Kidney (tissue), 14 donors: ENCODE data around the gene TMEM190. TPM values are rescaled to one million over a fixed set of nuclear protein-coding genes. Genes with fewer than 3 reads are reported as not detected.

Source experiments
- DNase-seq, 5 donors: peaks; one replicate each; pipeline ENCODE4 v3.0.0-alpha.2; 2013 to 2020
- FAIRE-seq: peaks from 2 replicates; lab custom pipeline; 2012; peaks lifted over from hg19 to GRCh38; lab: Jason Lieb, UNC
- H3K27ac ChIP-seq, 2 donors: one replicate each; pipeline ENCODE4 v1.7.0; 2013; ENCODE audit warnings: low read depth in 2 of 2, low read length in 2 of 2, inconsistent platforms in 1 of 2
- H3K27me3 ChIP-seq: one replicate; pipeline ENCODE4 v1.7.1; 2013; ENCODE audit warnings: low read length, inconsistent platforms; ENCODE audit not compliant: control insufficient read depth, insufficient read depth
- H3K36me3 ChIP-seq, 3 donors: one replicate each; pipeline versions ENCODE4 v1.7.0 to v1.7.1; 2013; ENCODE audit warnings: low read length in 3 of 3, control low read depth in 1 of 3, inconsistent platforms in 1 of 3; ENCODE audit not compliant: insufficient read depth in 3 of 3, control insufficient read depth in 2 of 3
- H3K4me1 ChIP-seq, 3 donors: one replicate each; pipeline versions ENCODE4 v1.7.0 to v1.7.1; 2013; ENCODE audit warnings: low read length in 3 of 3, inconsistent platforms in 1 of 3, low read depth in 1 of 3; ENCODE audit not compliant: control insufficient read depth in 2 of 3, insufficient read depth in 2 of 3
- H3K4me3 ChIP-seq, 3 donors: one replicate each; pipeline versions ENCODE4 v1.7.0 to v1.8.1; 2013; ENCODE audit warnings: low read length in 3 of 3, control low read depth in 1 of 3, inconsistent platforms in 1 of 3
- H3K9ac ChIP-seq, 3 donors: one replicate each; pipeline versions ENCODE4 v1.7.0 to v1.7.1; 2013; ENCODE audit warnings: low read length in 3 of 3, control low read depth in 1 of 3, inconsistent platforms in 1 of 3
- H3K9me3 ChIP-seq, 3 donors: one replicate each; pipeline versions ENCODE4 v1.7.0 to v1.7.1; 2013; ENCODE audit warnings: low read length in 3 of 3, control low read depth in 1 of 3, inconsistent platforms in 1 of 3; ENCODE audit not compliant: control insufficient read depth in 2 of 3, insufficient read depth in 1 of 3
- intact Hi-C: fragments of 100-400 bp; cut with DNase I; formaldehyde crosslinking; loops from one replicate; pipeline ENCODE4 v1.11.1; 2022
- polyA plus RNA-seq: library from polyadenylated mRNA; stranded (reverse); fragments of 350-450 nt; fragmentation: Illumina TruSeq; extraction: RNeasy Lipid Tissue Mini Kit (QIAGEN cat#74804); gene quantifications from one replicate; pipeline ENCODE4 v1.2.3, GENCODE V29; 2014; ENCODE audit warnings: low read depth, low replicate concordance; ENCODE audit not compliant: insufficient read depth
- total RNA-seq: library from RNA; stranded (reverse); fragmentation: NEBNext Ultra II Directional; extraction: Animal tissue kit (Norgen Biotek cat#: 25700); gene quantifications from one replicate; pipeline ENCODE4 v1.2.1, GENCODE V29; 2021
- TF ChIP-seq, protein P1 (sequence below): IDR thresholded peaks from 3 replicates; pipeline ENCODE4 v1.5.1; 2012; ENCODE audit warnings: mild to moderate bottlenecking, moderate library complexity, borderline replicate concordance; ENCODE audit not compliant: insufficient read depth; ENCODE audit errors: extremely low read depth
- donor health status: control.
- donor health status: control.
- donor health status: control.
- donor health status: control.
- donor health status: control.
- donor health status: DM: yes; HTN: yes; CAD: no.
- donor health status: Normal renal cell carcinoma (clear cell type).

Gene TMEM190
- total and polyA plus RNA-seq, 2 donors from 2014 or later, result not detected

DNA sequence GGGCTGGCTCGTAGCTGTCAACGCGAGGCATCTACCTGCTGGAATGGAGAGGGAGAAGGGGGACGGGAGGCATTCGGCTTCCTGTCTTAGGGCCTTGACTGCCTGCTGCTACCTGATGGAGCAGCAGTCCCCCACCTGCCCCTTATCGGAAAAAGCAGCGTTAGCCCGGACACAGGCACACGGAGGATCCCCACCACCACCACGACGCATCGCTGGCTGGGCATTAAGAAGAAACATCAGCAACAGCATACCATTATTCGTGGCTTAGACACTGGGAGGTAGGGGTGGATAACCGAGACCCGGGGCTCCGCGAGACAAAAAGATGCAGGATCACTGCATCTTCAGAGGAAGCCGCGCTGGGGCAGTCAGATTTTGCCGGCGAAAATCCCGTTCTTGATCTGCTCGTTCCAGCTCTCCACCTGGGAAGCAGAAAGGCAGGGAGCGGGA is 23.2 kb upstream of the TMEM190 start:
- H3K9ac ChIP-seq, result no peak overlapping the region
- peaks cover 15% of the 10 kb centered on the region for H3K27me3 ChIP-seq
- FAIRE-seq, result no peak
- H3K27ac ChIP-seq, result no peak overlapping the region
- TF ChIP-seq, protein P1, sequence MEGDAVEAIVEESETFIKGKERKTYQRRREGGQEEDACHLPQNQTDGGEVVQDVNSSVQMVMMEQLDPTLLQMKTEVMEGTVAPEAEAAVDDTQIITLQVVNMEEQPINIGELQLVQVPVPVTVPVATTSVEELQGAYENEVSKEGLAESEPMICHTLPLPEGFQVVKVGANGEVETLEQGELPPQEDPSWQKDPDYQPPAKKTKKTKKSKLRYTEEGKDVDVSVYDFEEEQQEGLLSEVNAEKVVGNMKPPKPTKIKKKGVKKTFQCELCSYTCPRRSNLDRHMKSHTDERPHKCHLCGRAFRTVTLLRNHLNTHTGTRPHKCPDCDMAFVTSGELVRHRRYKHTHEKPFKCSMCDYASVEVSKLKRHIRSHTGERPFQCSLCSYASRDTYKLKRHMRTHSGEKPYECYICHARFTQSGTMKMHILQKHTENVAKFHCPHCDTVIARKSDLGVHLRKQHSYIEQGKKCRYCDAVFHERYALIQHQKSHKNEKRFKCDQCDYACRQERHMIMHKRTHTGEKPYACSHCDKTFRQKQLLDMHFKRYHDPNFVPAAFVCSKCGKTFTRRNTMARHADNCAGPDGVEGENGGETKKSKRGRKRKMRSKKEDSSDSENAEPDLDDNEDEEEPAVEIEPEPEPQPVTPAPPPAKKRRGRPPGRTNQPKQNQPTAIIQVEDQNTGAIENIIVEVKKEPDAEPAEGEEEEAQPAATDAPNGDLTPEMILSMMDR, result no peak
- intact Hi-C loops, result no loop called here
- peaks cover 0 to 6% (median 0%) of the 10 kb centered on the region in 3 donors for H3K4me1 ChIP-seq
- H3K36me3 ChIP-seq, result no peaks in the 10 kb centered on the region
- H3K4me3 ChIP-seq, result peak overlapping the region; percentile 16 to 37 (median 32)
- no peaks in the 10 kb centered on the region for H3K9me3 ChIP-seq
- no peak for DNase-seq

DNA sequence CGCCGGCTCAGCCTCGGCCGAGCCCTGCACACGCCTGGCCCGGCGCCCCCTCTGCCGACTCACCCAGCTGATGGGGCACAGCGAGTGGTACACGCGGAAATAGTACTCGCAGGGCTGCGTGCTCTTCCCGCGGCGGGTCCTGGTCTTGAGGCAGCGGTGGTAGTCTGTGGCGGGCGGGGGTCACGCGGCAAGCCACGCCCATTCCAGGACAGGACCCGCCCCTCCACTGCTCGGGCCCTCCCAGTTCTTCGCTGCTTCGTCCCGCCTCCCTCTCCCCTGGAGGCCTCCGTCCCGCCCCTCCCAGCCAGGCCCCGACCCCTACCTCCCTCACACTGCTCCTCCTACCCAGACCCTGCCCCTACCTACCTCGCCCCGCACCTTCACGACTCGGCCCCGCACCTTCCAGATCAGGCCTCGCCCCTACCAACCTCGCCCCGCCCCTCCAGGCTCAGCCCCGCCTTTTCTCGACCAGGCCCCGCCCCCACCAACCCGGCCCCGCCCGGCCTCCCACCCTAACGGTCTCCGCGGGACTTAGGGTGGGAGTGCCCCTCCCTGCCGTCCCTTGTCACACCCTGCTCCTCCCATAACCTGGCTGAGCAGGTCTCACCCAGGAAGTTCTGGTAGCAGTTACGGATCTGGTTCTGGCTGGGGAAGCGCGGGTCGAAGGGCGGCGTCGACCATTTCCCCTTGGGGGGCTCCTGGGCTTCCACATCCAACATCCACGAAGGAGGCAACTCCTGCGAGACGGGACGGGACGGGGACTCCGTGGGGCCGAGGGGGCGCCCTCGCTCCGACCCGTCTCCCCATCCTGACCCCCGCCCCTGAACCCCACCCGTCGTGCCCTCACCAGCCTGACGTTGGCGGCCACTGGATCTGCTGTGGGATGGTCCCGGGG is 22.6 kb upstream of the TMEM190 start:
- Histone ChIP-seq H3K4me1 (peaks cover 0 to 6% (median 0%) of the 10 kb centered on the region in 3 donors), H3K9me3 (no peaks in the 10 kb centered on the region), H3K9ac (no peak overlapping the region), H3K36me3 (no peaks in the 10 kb centered on the region), H3K27me3 (peaks cover 15% of the 10 kb centered on the region), H3K27ac (no peak overlapping the region), H3K4me3 (peak overlapping the region; percentile 26 to 37 (median 32))
- intact Hi-C loops, result no loop called here
- FAIRE-seq, result no peak
- TF ChIP-seq, protein P1, result no peak
- peak; percentile 80 to 91 (median 82) for DNase-seq

DNA sequence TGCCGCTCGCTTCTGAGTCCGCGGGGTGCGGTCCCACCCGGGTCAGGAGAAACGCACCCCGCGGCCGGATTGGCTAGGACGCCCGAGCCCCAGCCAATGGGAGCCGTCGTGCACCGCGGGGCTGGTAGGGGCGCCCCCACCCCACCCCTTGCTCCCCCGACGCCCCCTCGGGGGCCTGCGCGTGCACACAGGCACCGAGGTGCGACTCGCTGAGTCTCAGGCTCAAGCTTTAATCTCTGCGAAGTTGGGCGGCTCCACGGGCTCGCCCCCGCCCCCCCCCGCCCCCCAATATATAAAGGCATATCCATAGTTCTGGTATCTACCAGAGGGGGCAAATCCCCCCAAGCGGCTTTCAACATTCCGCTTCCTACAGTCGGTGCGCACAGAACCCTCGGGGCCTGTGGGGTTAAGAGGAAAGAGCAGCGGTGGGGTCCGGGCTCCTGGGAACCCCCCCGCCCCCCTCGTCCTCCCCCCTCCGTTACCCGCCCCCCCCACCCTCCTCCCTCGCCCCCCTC is 21.9 kb upstream of the TMEM190 start, which contains the start of gene COX6B2:
Gene COX6B2, minus strand, starts transcription at position 22 of the 515 bp plus-strand sequence. CDS start 198 bp downstream, outside the sequence.
- TF ChIP-seq, protein P1, result no peak
- H3K4me3 ChIP-seq, result peak within 1 kb of the TSS; percentile 26 to 37 (median 32)
- peaks cover 15% of the 10 kb centered on the region for H3K27me3 ChIP-seq

More for the DNA sequence above, 21.9 kb upstream of the TMEM190 start, which contains the start of gene COX6B2:
- Histone ChIP-seq H3K36me3 (no peaks in the 10 kb centered on the region), H3K9ac (no peak within 1 kb of the TSS), H3K4me1 (peaks cover 0 to 6% (median 0%) of the 10 kb centered on the region in 3 donors), H3K9me3 (no peaks in the 10 kb centered on the region), H3K27ac (no peak within 1 kb of the TSS)
- intact Hi-C loops, result no loop called here
- FAIRE-seq (no peak), DNase-seq (peak in 1 of 5 donors; percentile 74)
